ENCODE data around the gene COIL. TPM values are rescaled to one million over a fixed set of nuclear protein-coding genes. Genes with fewer than 3 reads are reported as not detected.

The COIL gene
- total RNA-seq, result 20.3 and 23.1 TPM in 2 replicates

- Mint-ChIP-seq H3K4me3 (ENCODE audit: low read depth) (peak within 1 kb of the TSS; percentile 81), H3K4me1 (ENCODE audit: low read depth) (peaks cover 16% of the 10 kb centered on the region), H3K9me3 (no peaks in the 10 kb centered on the region), H3K27ac (peak within 1 kb of the TSS; percentile 80), H3K27me3 (ENCODE audit: low read depth) (peaks cover 2% of the 10 kb centered on the region), H3K36me3 (ENCODE audit: low read depth) (no peaks in the 10 kb centered on the region)
- intact Hi-C loops (cut with micrococcal nuclease), result loop anchor here (1.0 to 5.0 kb wide), 4 partner anchors 18 to 142 kb away; partner anchors contain the start of genes AKAP1, C17orf67, DGKE and SCPEP1
- DNase-seq (ENCODE audit: low spot score), result peak; percentile 89
Observed at GRCh38 chr17:56960596-56961538, at the start of gene COIL. Gene COIL, minus strand, starts transcription at chr17:56961050. Its CDS starts 31 bp downstream, at chr17:56961019.

- peaks cover 12% of the 10 kb centered on the region for H3K4me1 Mint-ChIP-seq (ENCODE audit: low read depth)
- peaks cover 5% of the 10 kb centered on the region for H3K36me3 Mint-ChIP-seq (ENCODE audit: low read depth)
- H3K27ac Mint-ChIP-seq, result no peak overlapping the region
- H3K27me3 Mint-ChIP-seq (ENCODE audit: low read depth), result peaks cover 13% of the 10 kb centered on the region
- H3K9me3 Mint-ChIP-seq, result no peaks in the 10 kb centered on the region
- DNase-seq (ENCODE audit: low spot score), result no peak
- no peak overlapping the region for H3K4me3 Mint-ChIP-seq (ENCODE audit: low read depth)
- intact Hi-C loops (cut with micrococcal nuclease), result no loop called here
Observed at GRCh38 chr17:57010487-57010886, 49.6 kb upstream of the COIL start.

GRCh38 chr17:57009737-57010445 lies 49.0 kb upstream of the COIL start:
- peaks cover 11% of the 10 kb centered on the region for H3K27me3 Mint-ChIP-seq (ENCODE audit: low read depth)
- H3K9me3 Mint-ChIP-seq, result no peaks in the 10 kb centered on the region
- H3K27ac Mint-ChIP-seq, result no peak overlapping the region
- intact Hi-C loops (cut with micrococcal nuclease), result no loop called here
- peaks cover 5% of the 10 kb centered on the region for H3K36me3 Mint-ChIP-seq (ENCODE audit: low read depth)
- no peak overlapping the region for H3K4me3 Mint-ChIP-seq (ENCODE audit: low read depth)
- H3K4me1 Mint-ChIP-seq (ENCODE audit: low read depth), result peaks cover 18% of the 10 kb centered on the region
- DNase-seq (ENCODE audit: low spot score), result peak; percentile 20

DNA sequence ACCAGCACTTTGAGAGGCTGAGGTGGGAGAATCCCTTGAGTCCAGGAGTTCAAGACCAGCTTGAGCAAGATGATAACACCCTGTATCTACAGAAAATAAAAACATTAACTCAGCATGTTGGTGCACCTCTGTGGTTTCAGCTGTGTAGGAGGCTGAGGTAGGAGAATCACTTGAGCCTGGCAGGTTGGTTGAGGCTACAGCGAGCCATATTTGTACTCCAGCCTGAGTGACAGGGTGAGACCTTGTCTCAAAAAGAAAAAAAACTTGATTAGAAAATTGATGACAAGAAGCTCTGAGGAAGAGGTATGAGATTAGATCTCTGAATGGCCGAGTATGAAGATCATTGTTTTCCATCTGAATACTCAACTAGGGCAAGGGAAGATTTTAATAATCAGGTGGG lies 48.1 kb upstream of the COIL start:
- Mint-ChIP-seq H3K27ac (no peak overlapping the region), H3K27me3 (ENCODE audit: low read depth) (peaks cover 11% of the 10 kb centered on the region), H3K4me3 (ENCODE audit: low read depth) (no peak overlapping the region), H3K9me3 (no peaks in the 10 kb centered on the region), H3K36me3 (ENCODE audit: low read depth) (peaks cover 5% of the 10 kb centered on the region), H3K4me1 (ENCODE audit: low read depth) (peaks cover 20% of the 10 kb centered on the region)
- no peak for DNase-seq (ENCODE audit: low spot score)
- intact Hi-C loops (cut with micrococcal nuclease), result no loop called here

- Mint-ChIP-seq H3K4me1 (ENCODE audit: low read depth) (peaks cover 20% of the 10 kb centered on the region), H3K4me3 (ENCODE audit: low read depth) (no peak overlapping the region), H3K27me3 (ENCODE audit: low read depth) (peaks cover 3% of the 10 kb centered on the region), H3K36me3 (ENCODE audit: low read depth) (peaks cover 5% of the 10 kb centered on the region), H3K27ac (no peak overlapping the region), H3K9me3 (no peaks in the 10 kb centered on the region)
- intact Hi-C loops (cut with micrococcal nuclease), result no loop called here
- no peak for DNase-seq (ENCODE audit: low spot score)
Observed at GRCh38 chr17:57006040-57006439, 45.2 kb upstream of the COIL start.

DNA sequence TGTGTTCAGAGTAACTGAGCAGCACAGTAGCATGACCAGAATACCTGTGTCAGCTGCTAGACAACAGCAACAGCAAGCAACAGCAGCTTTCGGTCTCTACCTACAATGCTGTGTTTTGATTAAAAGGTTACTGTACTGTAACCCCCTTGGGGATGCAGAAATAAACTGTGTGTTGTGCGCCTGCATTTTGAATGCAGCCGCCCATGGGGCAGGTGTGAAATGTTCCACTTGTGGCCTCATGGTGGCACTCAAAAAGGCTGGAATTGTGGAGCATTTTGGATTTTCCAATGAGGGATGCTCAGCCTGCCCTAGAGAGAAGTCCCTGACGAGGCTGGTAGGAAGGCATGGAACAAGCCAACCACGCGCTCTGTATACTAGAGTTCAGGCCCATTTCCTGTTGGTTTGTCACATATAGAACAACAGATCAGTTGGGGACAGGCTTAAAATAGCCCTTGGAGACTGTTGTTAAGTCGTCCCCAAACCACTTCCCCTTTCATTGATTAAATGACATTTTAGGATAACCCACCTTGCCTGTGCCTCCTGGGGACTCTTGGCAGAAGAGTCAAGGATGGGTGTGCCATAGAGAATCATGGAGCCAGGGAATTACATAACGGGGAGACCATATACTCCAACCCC lies 44.2 kb upstream of the COIL start:
- Mint-ChIP-seq H3K27me3 (ENCODE audit: low read depth) (peaks cover under 1% of the 10 kb centered on the region), H3K36me3 (ENCODE audit: low read depth) (peaks cover 8% of the 10 kb centered on the region), H3K27ac (no peak overlapping the region), H3K4me3 (ENCODE audit: low read depth) (no peak overlapping the region), H3K4me1 (ENCODE audit: low read depth) (peaks cover 18% of the 10 kb centered on the region), H3K9me3 (no peaks in the 10 kb centered on the region)
- DNase-seq (ENCODE audit: low spot score), result no peak
- intact Hi-C loops (cut with micrococcal nuclease), result no loop called here

DNA sequence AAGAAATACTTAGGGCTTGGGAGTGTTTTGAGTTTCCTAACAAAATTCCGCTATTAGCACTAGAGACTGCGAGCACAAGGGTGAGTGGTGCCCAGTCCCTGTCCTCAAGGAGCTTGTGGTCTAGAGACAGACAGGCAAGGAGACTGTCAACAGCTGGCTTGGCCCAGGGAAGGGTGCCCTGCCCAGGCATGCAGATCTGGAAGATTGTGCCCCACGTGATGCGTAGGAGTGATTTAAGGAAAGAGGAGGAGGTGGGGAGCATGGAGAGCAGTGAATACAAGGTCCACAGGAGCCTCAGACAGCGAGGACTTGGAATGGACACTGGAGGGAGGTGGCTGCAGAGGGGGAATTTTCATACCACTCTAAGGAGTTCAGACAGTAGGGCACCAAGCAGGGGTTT lies 42.1 kb upstream of the COIL start:
- DNase-seq (ENCODE audit: low spot score), result no peak
- Mint-ChIP-seq H3K4me1 (ENCODE audit: low read depth) (peaks cover 11% of the 10 kb centered on the region), H3K27ac (no peak overlapping the region), H3K4me3 (ENCODE audit: low read depth) (no peak overlapping the region), H3K36me3 (ENCODE audit: low read depth) (peaks cover 9% of the 10 kb centered on the region), H3K27me3 (ENCODE audit: low read depth) (no peaks in the 10 kb centered on the region), H3K9me3 (no peaks in the 10 kb centered on the region)
- intact Hi-C loops (cut with micrococcal nuclease), result no loop called here

- intact Hi-C loops (cut with micrococcal nuclease), result no loop called here
- peaks cover 11% of the 10 kb centered on the region for H3K36me3 Mint-ChIP-seq (ENCODE audit: low read depth)
- no peak overlapping the region for H3K27ac Mint-ChIP-seq
- no peak for DNase-seq (ENCODE audit: low spot score)
- no peak overlapping the region for H3K4me3 Mint-ChIP-seq (ENCODE audit: low read depth)
- H3K27me3 Mint-ChIP-seq (ENCODE audit: low read depth), result no peaks in the 10 kb centered on the region
- H3K9me3 Mint-ChIP-seq, result no peaks in the 10 kb centered on the region
- peaks cover 11% of the 10 kb centered on the region for H3K4me1 Mint-ChIP-seq (ENCODE audit: low read depth)
Observed at GRCh38 chr17:57001541-57001940, 40.7 kb upstream of the COIL start.

DNA sequence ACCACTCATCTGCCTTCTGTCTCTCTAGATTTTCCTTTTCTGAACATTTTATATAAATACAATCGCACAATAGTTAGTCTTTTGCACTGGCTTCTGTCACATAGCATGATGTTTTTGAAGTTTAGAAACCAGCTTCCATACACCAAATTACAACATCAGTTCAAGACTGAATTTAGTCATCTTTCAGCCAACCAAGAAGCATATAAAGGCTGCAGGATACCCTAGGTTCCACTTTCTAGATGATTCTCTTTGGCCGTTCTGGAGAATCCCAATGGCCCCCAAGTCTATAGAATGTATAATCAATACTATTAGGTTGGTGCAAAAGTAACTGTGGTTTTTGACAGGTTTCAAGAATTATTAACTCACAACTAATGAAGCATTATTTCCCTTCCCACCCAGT lies 36.5 kb upstream of the COIL start:
- Mint-ChIP-seq H3K4me1 (ENCODE audit: low read depth) (no peaks in the 10 kb centered on the region), H3K27ac (no peak overlapping the region), H3K36me3 (ENCODE audit: low read depth) (peaks cover 8% of the 10 kb centered on the region), H3K9me3 (no peaks in the 10 kb centered on the region), H3K4me3 (ENCODE audit: low read depth) (no peak overlapping the region), H3K27me3 (ENCODE audit: low read depth) (no peaks in the 10 kb centered on the region)
- intact Hi-C loops (cut with micrococcal nuclease), result no loop called here
- DNase-seq (ENCODE audit: low spot score), result no peak

DNA sequence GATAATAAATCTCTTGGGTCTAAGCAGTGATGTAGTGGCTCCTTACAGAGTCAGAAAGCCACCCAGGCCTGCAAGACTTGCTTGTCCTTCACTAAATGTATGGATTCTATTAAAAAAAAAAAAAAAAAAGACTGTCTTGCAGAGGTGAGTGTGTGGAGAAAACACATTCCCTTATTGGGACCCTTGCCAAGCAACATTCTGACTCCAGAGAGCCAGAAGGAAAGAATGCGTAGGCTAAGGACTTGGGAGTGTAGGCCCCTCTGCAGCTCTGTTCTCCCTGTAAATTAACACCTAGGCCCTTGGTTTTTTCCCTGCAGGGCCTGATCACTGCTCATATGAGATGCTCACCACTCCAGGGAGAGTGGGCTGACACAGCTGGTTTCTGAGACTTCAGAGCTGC lies 34.9 kb upstream of the COIL start:
- H3K27ac Mint-ChIP-seq, result no peak overlapping the region
- intact Hi-C loops (cut with micrococcal nuclease), result no loop called here
- DNase-seq (ENCODE audit: low spot score), result no peak
- H3K9me3 Mint-ChIP-seq, result no peaks in the 10 kb centered on the region
- H3K36me3 Mint-ChIP-seq (ENCODE audit: low read depth), result peaks cover 6% of the 10 kb centered on the region
- H3K27me3 Mint-ChIP-seq (ENCODE audit: low read depth), result no peaks in the 10 kb centered on the region
- H3K4me1 Mint-ChIP-seq (ENCODE audit: low read depth), result no peaks in the 10 kb centered on the region
- no peak overlapping the region for H3K4me3 Mint-ChIP-seq (ENCODE audit: low read depth)

DNA sequence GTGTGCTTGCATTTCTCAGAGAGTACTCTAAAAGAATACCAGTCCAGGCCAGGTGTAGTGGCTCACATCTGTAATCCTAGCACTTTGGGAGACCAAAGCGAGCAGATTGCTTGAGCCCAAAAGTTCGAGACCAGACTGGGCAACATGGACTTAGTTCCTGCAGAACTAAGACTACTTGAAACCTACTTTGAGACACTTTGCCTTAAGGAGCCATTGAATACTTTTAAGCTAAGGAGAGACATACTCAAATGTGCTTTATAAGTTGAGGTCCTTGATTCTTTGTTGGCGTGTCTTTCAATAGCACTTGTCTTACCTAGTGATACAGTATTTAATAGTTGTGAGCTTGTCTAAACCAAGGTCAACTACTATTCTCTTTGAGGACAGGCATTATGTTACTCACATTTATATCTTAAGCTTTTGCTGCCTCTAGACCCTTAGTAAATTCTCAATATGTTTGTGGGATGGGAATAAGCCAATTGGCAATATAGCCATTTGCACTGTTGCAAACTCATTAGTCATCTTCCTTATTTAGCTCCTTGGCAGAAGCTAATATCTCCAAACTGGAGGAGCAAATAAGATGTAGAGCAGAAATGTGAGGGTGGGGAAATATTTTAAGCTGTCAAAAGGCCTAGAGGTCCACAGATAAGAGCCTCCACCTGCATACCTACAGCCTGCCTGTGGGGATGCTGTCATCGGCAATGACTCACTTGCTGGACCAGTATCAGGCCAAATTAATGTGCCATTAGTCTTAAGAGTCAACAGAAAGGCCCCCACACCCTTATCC lies 33.4 kb upstream of the COIL start:
- no peak overlapping the region for H3K27ac Mint-ChIP-seq
- DNase-seq (ENCODE audit: low spot score), result no peak
- H3K36me3 Mint-ChIP-seq (ENCODE audit: low read depth), result peaks cover 5% of the 10 kb centered on the region
- H3K9me3 Mint-ChIP-seq, result no peaks in the 10 kb centered on the region
- no peaks in the 10 kb centered on the region for H3K27me3 Mint-ChIP-seq (ENCODE audit: low read depth)
- no peak overlapping the region for H3K4me3 Mint-ChIP-seq (ENCODE audit: low read depth)
- intact Hi-C loops (cut with micrococcal nuclease), result no loop called here
- no peaks in the 10 kb centered on the region for H3K4me1 Mint-ChIP-seq (ENCODE audit: low read depth)

DNA sequence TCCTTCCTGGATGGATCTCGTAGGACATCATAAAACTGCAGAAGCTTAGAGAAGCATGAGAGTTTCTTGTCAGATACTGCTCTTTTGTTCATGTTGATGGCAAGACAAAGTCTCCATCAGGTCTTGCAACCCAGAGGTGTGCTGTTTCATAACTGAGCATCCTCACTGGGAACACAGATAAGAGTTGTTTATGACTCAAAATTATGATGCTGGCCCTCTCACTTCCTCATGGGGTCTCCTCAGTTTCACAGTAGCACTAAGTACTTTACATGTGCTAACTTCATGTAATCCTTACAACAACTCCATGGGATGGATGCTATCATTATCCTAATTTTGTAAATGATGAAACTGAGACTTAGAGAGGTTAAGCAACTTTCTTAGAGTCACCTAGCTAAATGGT lies 31.5 kb upstream of the COIL start:
- no peak for DNase-seq (ENCODE audit: low spot score)
- H3K27me3 Mint-ChIP-seq (ENCODE audit: low read depth), result no peaks in the 10 kb centered on the region
- no peak overlapping the region for H3K27ac Mint-ChIP-seq
- H3K4me1 Mint-ChIP-seq (ENCODE audit: low read depth), result no peaks in the 10 kb centered on the region
- H3K9me3 Mint-ChIP-seq, result no peaks in the 10 kb centered on the region
- no peak overlapping the region for H3K4me3 Mint-ChIP-seq (ENCODE audit: low read depth)
- H3K36me3 Mint-ChIP-seq (ENCODE audit: low read depth), result peaks cover 10% of the 10 kb centered on the region
- intact Hi-C loops (cut with micrococcal nuclease), result no loop called here
